HAP-1 (cell line): ENCODE results near the gene PTOV1.

Experiments
- DNase-seq, 2 experiments: peaks; one replicate each; pipeline ENCODE4 v3.0.0-alpha.2; 2016 to 2020; ENCODE audit warnings: low spot score in 2 of 2
- H3K27me3 ChIP-seq: fragments of 250-450 bp; sonication (Bioruptor Pico); 2 replicates; pipeline ENCODE4 v1.5.1; 2020; ENCODE audit warnings: low read depth, mild to moderate bottlenecking, moderate library complexity
- H3K36me3 ChIP-seq: fragments of 250-450 bp; sonication (Bioruptor Pico); replicated peaks from 2 replicates; pipeline ENCODE4 v1.5.1; 2020; ENCODE audit warnings: mild to moderate bottlenecking
- H3K4me1 ChIP-seq: fragments of 250-450 bp; sonication (Bioruptor Pico); 2 replicates; pipeline ENCODE4 v1.5.1; 2020; ENCODE audit warnings: mild to moderate bottlenecking
- H3K4me3 ChIP-seq: fragments of 250-450 bp; sonication (Bioruptor Pico); 2 replicates; pipeline ENCODE4 v1.5.1; 2020; ENCODE audit warnings: mild to moderate bottlenecking, moderate library complexity
- H3K9me3 ChIP-seq: fragments of 250-450 bp; sonication (Bioruptor Pico); 2 replicates; pipeline ENCODE4 v1.5.1; 2020; ENCODE audit warnings: mild to moderate bottlenecking, moderate library complexity
- in situ Hi-C: fragments of 300-500 bp; cut with MboI; formaldehyde crosslinking; loops from 3 replicates; pipeline ENCODE4 v1.14.3; 2020; ENCODE audit warnings: low sequenced_read_pairs, inconsistent platforms, mixed read lengths

PTOV1 gene

DNA sequence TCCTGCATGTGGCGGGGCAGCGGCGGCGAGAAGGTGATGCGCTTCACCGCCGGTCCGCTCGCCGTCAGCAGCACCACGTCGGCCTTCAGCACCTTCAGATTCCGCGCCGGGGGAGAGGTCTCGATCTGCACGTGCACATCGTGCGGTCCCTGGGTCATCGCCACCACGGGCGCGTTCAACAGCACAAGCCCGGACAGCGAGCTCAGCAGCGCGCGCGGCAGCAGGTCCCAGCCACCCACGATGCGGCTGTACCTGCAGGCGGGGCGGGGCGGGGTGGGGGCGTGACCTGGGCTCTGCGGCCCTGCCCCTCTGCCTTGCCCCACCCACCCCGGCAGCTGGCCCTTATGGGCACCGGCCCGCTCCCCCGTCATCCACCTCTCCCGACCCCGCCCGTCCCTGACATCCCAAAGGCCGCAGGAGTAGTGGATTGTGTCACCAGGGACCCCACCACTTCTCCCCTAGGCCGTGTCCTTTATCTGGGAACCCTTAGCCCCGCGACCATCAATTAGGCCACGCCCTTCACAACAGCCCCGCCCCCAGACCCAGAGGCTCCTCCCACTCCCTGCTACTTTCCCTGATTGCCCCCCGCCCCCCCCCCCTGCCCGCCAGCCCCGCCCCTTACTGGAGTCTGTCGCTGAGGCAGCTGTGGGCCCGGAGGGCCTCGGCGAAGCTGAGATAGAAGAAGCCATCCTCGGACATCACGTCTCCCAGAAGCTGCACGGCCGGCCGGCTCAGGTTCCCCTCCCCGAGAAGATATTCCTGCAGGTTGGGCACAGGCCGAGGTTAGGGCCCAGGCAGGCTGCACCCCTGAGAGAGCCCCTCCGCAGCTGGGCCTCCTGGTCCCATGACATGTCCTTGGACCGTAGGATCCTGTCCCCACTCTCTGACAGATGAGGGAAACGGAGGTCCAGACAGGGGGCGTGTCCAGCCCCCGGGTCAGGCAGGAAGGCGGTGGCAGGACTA lies 39.7 kb downstream of the PTOV1 start:
- peak in 1 of 2 experiments; percentile 54 for DNase-seq
- Histone ChIP-seq H3K9me3 (no peaks in the 10 kb centered on the region), H3K36me3 (no peaks in the 10 kb centered on the region), H3K4me1 (no peaks in the 10 kb centered on the region), H3K4me3 (no peak overlapping the region), H3K27me3 (no peaks in the 10 kb centered on the region)
- in situ Hi-C loops = no loop called here

DNA sequence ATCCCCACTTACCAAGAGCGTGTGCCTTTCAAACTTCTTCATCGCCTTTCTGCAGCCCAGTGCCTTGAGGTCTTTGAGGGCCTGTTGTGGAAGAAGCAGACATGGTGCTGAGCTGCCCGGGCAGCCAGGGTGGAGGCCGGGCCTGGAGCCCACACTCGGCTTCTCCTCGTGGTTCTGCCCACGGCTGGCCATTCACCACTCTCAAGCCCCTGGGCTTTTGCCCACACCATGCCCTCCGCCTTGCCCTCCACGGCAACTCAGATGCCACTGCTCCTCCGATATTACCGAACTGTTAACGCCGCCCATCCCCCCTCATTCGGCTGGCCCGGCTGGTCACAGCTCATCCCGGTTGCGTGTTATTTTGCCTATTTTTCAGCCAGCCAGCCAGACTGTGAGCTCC lies 40.4 kb downstream of the PTOV1 start:
- Histone ChIP-seq H3K4me1 (no peaks in the 10 kb centered on the region), H3K4me3 (no peak overlapping the region), H3K27me3 (no peaks in the 10 kb centered on the region; the same call in 1 of the 2 replicates), H3K36me3 (no peaks in the 10 kb centered on the region), H3K9me3 (no peaks in the 10 kb centered on the region)
- no peak for DNase-seq
- in situ Hi-C loops = no loop called here

DNA sequence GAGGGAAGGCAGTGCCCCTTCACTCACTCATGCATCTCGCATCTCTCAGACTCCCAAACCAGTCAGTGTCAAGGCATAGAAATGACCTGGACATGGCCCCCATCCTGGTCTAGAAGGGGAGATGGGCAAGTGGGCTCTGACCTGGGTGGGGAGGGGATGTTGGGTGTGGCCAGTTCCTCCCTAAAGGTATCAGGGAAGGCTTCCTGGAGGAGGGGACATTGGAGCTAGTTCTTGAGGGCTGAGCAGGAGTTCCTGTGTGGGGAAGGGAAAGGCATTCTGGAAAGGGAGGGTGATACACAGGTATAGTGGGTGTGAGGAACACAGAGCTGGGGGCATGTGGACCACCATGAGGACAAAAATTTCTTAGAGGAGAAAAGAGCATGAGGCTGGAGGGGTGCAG lies 41.8 kb downstream of the PTOV1 start:
- Histone ChIP-seq H3K27me3 (peaks cover 6% of the 10 kb centered on the region; the same call in 1 of the 2 replicates), H3K36me3 (no peaks in the 10 kb centered on the region), H3K4me3 (no peak overlapping the region), H3K4me1 (no peaks in the 10 kb centered on the region), H3K9me3 (no peaks in the 10 kb centered on the region)
- in situ Hi-C loops = no loop called here
- DNase-seq = no peak

DNA sequence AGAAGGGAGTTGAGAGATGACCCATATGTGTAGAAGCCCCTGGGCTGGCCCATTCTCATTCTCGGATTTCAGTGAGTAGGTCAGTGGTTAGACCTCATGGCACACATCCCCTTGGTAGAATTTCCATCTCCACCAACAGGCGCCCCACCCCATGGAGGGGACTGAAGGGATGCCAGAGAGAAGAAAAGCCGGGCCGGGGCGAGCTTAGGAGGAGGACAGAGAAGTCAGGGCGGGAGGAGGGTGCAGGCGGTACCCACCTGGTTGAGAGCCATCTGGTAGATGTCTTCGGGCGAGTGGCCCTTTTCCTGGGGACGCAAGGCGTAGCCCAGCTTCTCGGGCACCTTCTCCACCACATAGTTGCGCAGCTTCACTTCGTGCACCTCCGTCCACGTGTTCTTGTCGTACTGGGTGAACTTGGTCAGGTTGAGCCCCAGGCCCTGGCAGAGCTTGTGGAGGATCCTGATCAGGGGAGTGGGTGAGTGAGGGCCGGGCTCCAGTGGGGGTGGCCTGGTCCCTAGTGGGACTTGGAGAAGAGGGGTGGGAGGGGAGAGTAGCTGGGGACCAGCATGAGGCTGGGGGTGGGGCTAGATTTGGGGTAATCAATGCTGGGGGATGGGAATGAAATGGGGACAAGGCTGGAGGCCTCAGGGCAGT lies 43.2 kb downstream of the PTOV1 start:
- Histone ChIP-seq H3K4me3 (no peak overlapping the region), H3K4me1 (no peaks in the 10 kb centered on the region), H3K9me3 (no peaks in the 10 kb centered on the region), H3K27me3 (peaks cover 6% of the 10 kb centered on the region; the same call in 1 of the 2 replicates), H3K36me3 (no peaks in the 10 kb centered on the region)
- in situ Hi-C loops = no loop called here
- DNase-seq = no peak

DNA sequence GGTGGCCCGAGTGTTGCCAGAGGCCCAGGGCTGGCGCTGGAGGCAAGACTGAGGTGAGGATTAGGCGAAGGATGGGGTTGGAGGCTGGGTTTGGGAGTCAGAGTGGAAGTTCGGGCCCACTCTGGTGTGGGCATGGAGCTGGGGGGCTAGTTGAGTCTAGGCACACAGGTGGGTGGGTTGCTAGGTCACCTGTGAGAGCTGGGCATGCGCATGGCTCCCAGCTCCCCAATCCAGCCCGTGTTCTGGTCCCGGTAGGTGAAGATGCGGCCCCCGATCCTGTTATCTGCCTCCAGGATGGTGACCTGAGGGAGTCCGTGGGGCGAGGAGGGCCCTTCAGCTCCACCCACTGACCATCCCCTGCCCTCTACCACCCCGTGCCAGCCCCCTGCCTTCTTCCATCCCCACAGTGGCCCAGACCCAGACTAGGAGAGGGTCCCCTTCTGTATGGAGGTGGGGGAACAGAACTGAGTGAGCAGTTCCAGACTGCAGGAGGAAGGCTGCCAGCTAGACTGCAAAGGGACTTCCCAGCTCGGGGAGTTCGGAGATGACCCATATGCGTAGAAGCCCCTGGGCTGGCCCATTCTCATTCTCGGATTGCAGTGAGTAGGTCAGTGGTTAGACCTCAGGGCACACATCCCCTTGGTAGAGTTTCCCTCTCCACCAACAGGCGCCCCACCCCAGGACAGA lies 44.1 kb downstream of the PTOV1 start:
- in situ Hi-C loops = no loop called here
- H3K4me3 ChIP-seq = no peak overlapping the region

DNA sequence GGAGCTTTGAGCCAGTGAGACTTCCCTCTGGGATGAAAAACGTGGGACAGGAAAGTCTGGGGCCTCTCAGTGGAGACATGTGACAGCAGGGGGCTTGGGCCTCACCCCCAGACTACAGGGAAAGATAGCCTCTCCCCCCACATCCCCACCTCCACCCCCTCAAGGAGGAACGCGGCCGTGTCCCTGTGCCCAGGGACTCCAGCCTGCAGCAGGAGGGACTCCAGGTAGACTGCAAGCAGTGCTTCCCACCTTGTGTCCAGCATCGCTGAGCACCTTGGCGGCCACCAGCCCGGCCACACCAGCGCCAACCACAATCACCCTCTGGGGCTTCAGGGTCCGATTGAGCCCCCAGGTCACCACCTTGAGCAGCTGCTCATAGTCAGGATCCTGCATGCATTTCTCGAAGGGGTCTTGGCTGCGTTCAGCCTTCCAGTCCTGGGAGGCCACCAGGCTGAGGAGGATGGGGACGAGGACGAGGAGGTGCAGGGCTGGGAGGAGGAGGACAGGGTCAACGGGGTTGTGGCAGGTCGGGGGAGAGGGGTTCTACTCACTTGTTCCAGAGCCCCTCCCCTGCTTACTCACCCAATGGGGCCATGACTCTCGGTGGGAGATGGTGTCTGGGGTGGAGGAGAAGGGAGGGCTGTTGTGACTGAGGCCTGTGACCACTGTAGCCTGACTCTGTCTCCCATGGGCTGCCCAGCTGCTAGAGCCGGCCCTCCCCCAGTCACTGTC lies 44.8 kb downstream of the PTOV1 start:
- peaks cover 6% of the 10 kb centered on the region; the same call in 1 of the 2 replicates for H3K27me3 ChIP-seq
- H3K4me3 ChIP-seq = no peak overlapping the region
- no peaks in the 10 kb centered on the region for H3K36me3 ChIP-seq
- in situ Hi-C loops = no loop called here
- H3K9me3 ChIP-seq = no peaks in the 10 kb centered on the region
- DNase-seq = no peak
- no peaks in the 10 kb centered on the region for H3K4me1 ChIP-seq

More for the DNA sequence above, 44.1 kb downstream of the PTOV1 start:
- H3K9me3 ChIP-seq = no peaks in the 10 kb centered on the region
- H3K27me3 ChIP-seq = peaks cover 6% of the 10 kb centered on the region; the same call in 1 of the 2 replicates
- no peaks in the 10 kb centered on the region for H3K36me3 ChIP-seq
- no peaks in the 10 kb centered on the region for H3K4me1 ChIP-seq
- DNase-seq = no peak

DNA sequence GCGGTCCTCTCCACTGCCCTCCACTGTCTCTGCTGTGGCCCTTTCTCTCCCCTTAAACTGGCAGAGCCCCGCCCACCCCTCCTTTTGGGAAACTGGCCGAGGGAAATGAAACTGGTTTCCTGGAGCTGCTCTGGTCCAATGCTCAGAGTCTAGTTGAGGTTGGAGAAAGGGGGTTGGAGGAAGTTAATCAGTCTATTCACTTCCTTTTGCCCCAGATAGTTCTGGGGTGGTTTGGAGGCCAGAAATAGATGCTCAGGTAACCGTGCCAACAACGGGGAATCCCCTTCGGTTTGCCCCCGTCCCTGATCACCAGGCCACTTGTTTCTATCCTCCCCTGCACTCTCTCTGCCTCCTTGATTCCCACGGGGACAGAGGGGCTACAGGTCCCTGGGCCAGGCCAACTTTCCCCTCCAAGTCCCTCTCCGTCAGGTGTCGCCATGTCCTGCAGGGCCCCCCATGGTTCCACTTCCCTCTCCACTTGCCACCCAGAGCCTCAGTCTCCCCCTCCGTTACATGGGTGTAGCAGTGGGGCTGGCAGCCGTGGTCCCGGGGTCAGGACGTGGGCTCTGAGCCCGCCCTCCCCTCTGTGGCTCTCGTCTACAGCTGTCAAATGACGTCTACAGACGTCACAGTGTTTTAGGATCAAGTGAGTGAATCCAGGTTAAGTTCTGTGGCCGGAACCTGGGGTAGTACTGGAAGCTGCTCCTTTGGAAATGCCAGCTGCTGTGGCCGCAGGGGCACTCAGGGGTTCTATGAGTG lies 46.1 kb downstream of the PTOV1 start, which contains the start of gene IL4I1:
IL4I1 (minus strand) TSS at position 25 of the 759 bp plus-strand sequence. CDS start 727 bp downstream, outside the sequence.
- H3K4me3 ChIP-seq = no peak within 1 kb of the TSS
- H3K9me3 ChIP-seq = no peaks in the 10 kb centered on the region
- peaks cover 6% of the 10 kb centered on the region; the same call in 1 of the 2 replicates for H3K27me3 ChIP-seq
- DNase-seq = no peak
- H3K4me1 ChIP-seq = no peaks in the 10 kb centered on the region
- in situ Hi-C loops = no loop called here
- no peaks in the 10 kb centered on the region for H3K36me3 ChIP-seq

DNA sequence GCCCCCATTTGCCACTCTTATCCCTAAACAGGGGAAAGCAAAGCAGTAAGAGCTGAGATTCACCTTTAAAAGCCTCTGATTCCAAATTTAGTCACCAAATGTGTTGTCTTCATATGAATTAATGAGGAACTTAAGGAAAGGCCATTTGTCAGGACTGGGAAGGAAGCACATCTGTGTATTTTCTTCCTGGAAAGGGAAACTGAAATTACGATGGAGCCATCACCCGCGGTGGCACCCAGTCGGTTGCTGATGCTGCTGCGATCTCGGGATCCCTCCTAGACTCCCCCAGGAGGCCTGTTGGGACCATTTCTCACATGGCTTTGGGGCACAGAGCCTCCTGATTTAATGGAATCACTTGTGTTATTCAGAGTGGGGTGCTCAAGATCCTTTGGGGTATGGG lies 53.2 kb downstream of the PTOV1 start:
- DNase-seq = no peak
- in situ Hi-C loops = no loop called here
- peaks cover 25% of the 10 kb centered on the region for H3K36me3 ChIP-seq
- no peaks in the 10 kb centered on the region for H3K27me3 ChIP-seq
- no peaks in the 10 kb centered on the region for H3K9me3 ChIP-seq
- no peaks in the 10 kb centered on the region for H3K4me1 ChIP-seq
- no peak overlapping the region for H3K4me3 ChIP-seq

DNA sequence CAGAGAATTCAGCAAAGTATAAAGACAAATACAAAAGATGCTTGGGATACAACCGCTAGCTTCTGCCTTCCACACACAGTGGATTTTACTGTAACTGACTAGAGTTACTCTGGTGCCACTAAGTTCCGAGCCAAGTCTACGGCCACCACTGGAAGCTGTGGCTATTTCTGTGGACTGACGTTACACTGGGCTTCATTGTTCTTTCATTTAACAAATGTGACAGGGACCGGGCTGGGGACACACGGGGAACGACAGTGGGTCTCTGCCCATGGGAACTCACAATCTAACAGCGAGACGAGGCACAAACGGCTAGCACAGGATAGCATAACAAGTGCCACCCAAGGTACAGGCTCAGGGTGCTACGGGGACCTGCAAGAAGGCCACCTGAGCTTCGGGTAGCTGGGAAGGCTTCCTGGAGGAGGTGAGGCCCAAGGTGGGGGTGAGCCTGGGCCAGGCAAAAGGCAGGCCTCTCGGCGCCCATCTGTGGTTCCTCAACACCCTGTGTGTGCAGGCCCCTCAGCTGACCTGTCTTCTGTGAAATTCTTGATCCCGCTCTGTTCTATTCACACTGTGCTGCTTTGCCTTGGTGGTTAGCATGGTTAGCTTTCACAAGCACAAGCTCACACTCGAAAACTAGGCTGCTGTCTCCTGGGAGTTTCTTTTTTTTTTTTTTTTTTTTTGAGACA lies 56.1 kb downstream of the PTOV1 start:
- no peak for DNase-seq
- in situ Hi-C loops = no loop called here
- Histone ChIP-seq H3K4me3 (no peak overlapping the region), H3K27me3 (no peaks in the 10 kb centered on the region), H3K9me3 (no peaks in the 10 kb centered on the region), H3K4me1 (no peaks in the 10 kb centered on the region), H3K36me3 (peaks cover 46% of the 10 kb centered on the region)

DNA sequence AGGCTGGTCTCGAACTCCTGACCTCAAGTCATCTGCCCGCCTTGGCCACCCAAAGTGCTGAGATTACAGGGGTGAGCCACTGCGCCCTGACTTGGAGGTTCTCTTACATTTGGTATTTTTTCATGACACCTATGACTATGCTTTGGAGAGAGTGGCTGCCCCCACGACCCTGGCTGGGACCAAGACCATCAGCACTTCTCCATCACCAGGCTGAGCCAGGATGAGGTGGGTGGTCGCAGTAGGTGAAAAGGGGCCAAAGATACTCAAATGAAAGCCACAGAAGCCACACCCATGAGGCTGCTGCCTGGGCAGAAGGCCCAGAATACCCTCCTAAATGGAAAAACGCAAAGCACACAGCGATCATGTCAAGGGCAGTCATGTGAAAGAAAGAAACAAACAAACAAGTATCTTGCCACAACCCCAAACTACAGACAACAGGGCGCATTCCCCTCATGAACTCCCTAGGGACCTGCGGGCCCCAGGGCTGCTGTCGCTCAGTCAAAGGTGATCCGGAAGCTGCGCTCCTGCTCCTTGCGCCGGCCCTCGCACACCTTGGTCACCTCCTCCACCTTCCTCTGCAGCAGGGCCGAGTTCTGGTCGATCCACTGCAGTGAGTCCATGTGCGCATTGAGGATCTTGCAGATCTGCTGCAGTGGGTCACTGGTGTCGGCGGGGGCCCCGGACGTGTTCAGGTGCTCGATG lies 56.9 kb downstream of the PTOV1 start:
- H3K4me3 ChIP-seq = no peak overlapping the region
- DNase-seq = no peak
- no peaks in the 10 kb centered on the region for H3K27me3 ChIP-seq
- in situ Hi-C loops = no loop called here
- no peaks in the 10 kb centered on the region for H3K4me1 ChIP-seq
- H3K36me3 ChIP-seq = peaks cover 54% of the 10 kb centered on the region
- no peaks in the 10 kb centered on the region for H3K9me3 ChIP-seq

DNA sequence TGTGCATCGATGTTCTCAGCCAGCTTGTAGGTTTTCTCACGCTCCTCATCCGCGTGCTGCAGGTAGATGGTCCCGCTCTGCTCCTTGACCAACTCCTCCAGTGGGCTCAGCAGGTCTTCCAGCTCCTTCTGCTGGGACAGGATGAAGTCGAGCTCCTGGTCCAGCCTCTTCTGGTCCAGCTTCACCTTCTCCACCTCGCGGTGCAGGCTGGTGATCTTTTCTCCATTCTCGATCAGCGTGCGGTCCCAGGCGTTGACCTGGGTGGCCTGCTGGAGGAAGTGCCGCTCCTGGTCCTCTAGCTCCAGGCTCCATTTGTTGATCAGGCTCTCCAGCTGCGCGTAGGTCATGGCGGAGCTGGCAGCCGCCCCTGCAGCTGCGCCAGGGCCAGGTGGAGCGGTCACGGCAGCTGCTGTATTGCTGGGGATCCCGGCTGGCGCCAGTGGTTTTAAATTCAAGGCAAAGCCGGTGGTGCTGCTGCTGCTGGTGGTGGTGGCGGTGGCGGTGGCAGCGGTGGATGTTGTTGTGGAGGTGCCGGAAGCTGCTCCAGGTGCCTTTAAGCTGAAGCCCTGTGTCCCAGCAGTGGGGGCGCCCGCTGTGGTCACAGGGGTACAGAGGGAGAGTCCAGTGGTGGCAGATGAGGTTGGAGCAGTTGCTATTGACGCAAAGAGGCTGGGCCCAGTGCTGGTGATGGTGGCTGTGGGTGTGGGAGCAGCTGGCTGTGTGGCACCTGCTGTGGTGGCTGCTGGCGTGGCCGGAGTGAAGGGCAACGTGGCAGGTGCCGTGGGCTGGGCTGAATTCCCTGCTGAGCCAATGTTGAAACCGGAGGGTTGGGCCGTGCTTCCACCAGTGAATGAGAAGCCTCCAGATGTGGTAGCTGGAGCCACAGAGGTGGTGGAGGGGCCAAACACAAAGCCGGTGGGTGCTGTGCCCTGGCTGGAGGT lies 57.8 kb downstream of the PTOV1 start:
- Histone ChIP-seq H3K36me3 (peaks cover 63% of the 10 kb centered on the region), H3K4me1 (no peaks in the 10 kb centered on the region), H3K9me3 (no peaks in the 10 kb centered on the region), H3K4me3 (no peak overlapping the region), H3K27me3 (no peaks in the 10 kb centered on the region)
- in situ Hi-C loops = no loop called here
- DNase-seq = no peak
